ENCODE results near the gene LMAN1. TPM values are rescaled to one million over a fixed set of nuclear protein-coding genes. Genes with fewer than 3 reads are reported as not detected.
A peak's percentile ranks its signal among the peaks of the same experiment; 100 is the strongest.

Gene LMAN1
- total and polyA plus RNA-seq, 2 of the 13 experiments (the other 11 are each of a cell fraction or from before 2014, with no cell fraction given) = 127 to 131 TPM

- H3K27me3 ChIP-seq (ENCODE audit: control insufficient read depth in 1 of 2, insufficient read depth in 2 of 2, low read length in 2 of 2) = no peaks in the 10 kb centered on the region
- H3K9ac ChIP-seq (ENCODE audit: insufficient read depth, low read depth, low read length) = no peak overlapping the region
- 84% methylated on average over 4 of the region's 4 CpGs for WGBS (ENCODE audit: low lambda C conversion rate)
- no peaks in the 10 kb centered on the region for H3K9me3 ChIP-seq (ENCODE audit: low read length)
- H3K36me3 ChIP-seq (replicated peaks in 1 of 2; ENCODE audit: control insufficient read depth in 1 of 2, insufficient read depth in 2 of 2, low read length in 2 of 2) = peaks cover 16 to 69% of the 10 kb centered on the region in 2 experiments
- no TSS peak for BruUV-seq (replicated peaks)
- no peak overlapping the region for H3K27ac ChIP-seq (ENCODE audit: extremely low read length, insufficient read depth, low read length)
- TF ChIP-seq LCORL (IDR thresholded peaks at IDR 0.05) = 0 out of 2 replicates have a peak, but pooled peaks have one; percentile 25
- no peak for TF ChIP-seq LCORL (CRISPR knock-in tag; IDR thresholded peaks at IDR 0.05)
- TF ChIP-seq TP53 (CRISPR knock-in tag; conservative IDR thresholded peaks at IDR 0.05) = no peak
- ChIA-PET POLR2A (no interaction called here), CTCF (ENCODE audit: low intra/inter-chr PET ratio, low total read pairs) (no interaction called here)
- ATAC-seq = no peak; the same call in 2 of the 3 replicates
- peaks cover 54% of the 10 kb centered on the region for H3K4me1 ChIP-seq (ENCODE audit: insufficient read depth, low read length)
- FAIRE-seq = no peak
- no peak overlapping the region for H3K4me3 ChIP-seq (replicated peaks in 1 of 3; ENCODE audit: insufficient read depth in 1 of 3, low read depth in 2 of 3, low read length in 3 of 3)
- peaks cover 30% of the 10 kb centered on the region for H4K20me1 ChIP-seq (ENCODE audit: insufficient read depth, low read length)
- H2AFZ ChIP-seq (ENCODE audit: low read length) = no peak overlapping the region
- peaks cover 42% of the 10 kb centered on the region for H3K79me2 ChIP-seq (ENCODE audit: insufficient read depth, low read length)
- no peak for DNase-seq (ENCODE audit: low spot score)
- in situ Hi-C loops (cut with HindIII; ENCODE audit: extremely low pct_ligation_motif_present, low pct_unique_long_range_greater_than_20kb) = no loop called here
- H3K4me2 ChIP-seq (ENCODE audit: low read depth, low read length) = no peak overlapping the region
- intact Hi-C loops (cut with micrococcal nuclease; ENCODE audit: unreplicated experiment) = no loop called here
These were observed 5.9 kb downstream of the LMAN1 start for GRCh38 chr18:59353079-59353680.

GRCh38 chr18:59352250-59352855 lies 6.7 kb downstream of the LMAN1 start:
- Histone ChIP-seq H3K4me2 (ENCODE audit: low read depth, low read length) (no peak overlapping the region), H3K27me3 (ENCODE audit: control insufficient read depth in 1 of 2, insufficient read depth in 2 of 2, low read length in 2 of 2) (no peaks in the 10 kb centered on the region), H3K4me1 (ENCODE audit: insufficient read depth, low read length) (peaks cover 52% of the 10 kb centered on the region), H3K27ac (ENCODE audit: extremely low read length, insufficient read depth, low read length) (no peak overlapping the region), H3K4me3 (replicated peaks in 1 of 3; ENCODE audit: insufficient read depth in 1 of 3, low read depth in 2 of 3, low read length in 3 of 3) (no peak overlapping the region), H2AFZ (ENCODE audit: low read length) (no peak overlapping the region), H3K36me3 (replicated peaks in 1 of 2; ENCODE audit: control insufficient read depth in 1 of 2, insufficient read depth in 2 of 2, low read length in 2 of 2) (peaks cover 16 to 72% of the 10 kb centered on the region in 2 experiments), H3K9me3 (ENCODE audit: low read length) (no peaks in the 10 kb centered on the region), H4K20me1 (ENCODE audit: insufficient read depth, low read length) (peaks cover 27% of the 10 kb centered on the region), H3K79me2 (ENCODE audit: insufficient read depth, low read length) (peaks cover 37% of the 10 kb centered on the region), H3K9ac (ENCODE audit: insufficient read depth, low read depth, low read length) (no peak overlapping the region)
- in situ Hi-C loops (cut with HindIII; ENCODE audit: extremely low pct_ligation_motif_present, low pct_unique_long_range_greater_than_20kb) = no loop called here
- TF ChIP-seq ARID4A (CRISPR knock-in tag; IDR thresholded peaks at IDR 0.05; ENCODE audit: borderline replicate concordance) = no peak
- peak; percentile 25 for TF ChIP-seq RBM22 (optimal IDR thresholded peaks at IDR 0.05; ENCODE audit: low read length)
- FAIRE-seq = no peak
- no peak for DNase-seq (ENCODE audit: low spot score)
- no peak for ATAC-seq
- WGBS (ENCODE audit: low lambda C conversion rate) = 93% methylated on average over 3 of the region's 3 CpGs
- ChIA-PET POLR2A (no interaction called here), CTCF (ENCODE audit: low intra/inter-chr PET ratio, low total read pairs) (no interaction called here)
- intact Hi-C loops (cut with micrococcal nuclease; ENCODE audit: unreplicated experiment) = no loop called here
- BruUV-seq (replicated peaks) = no TSS peak
